HG02642 (cell line): ENCODE measurements around the gene TREM1.
"Not testable (repeated sequence)": the region's sequence is repeated elsewhere in the genome, so short reads cannot be mapped to it uniquely, and the experiment has no call there.

Experiments
- ATAC-seq: cut with Tn5 transposase; IDR thresholded peaks from one replicate; pipeline ENCODE4 v1.9.1; 2021; ENCODE audit warnings: mild to moderate bottlenecking; ENCODE audit not compliant: unreplicated experiment, poor library complexity

The TREM1 gene

GRCh38 chr6:41266541-41266940 is 19.9 kb downstream of the TREM1 start:
- no peak for ATAC-seq

- ATAC-seq = no peak
These were observed 23.2 kb downstream of the TREM1 start for GRCh38 chr6:41263267-41263666.

- ATAC-seq = no peak
These were observed 24.1 kb downstream of the TREM1 start for GRCh38 chr6:41262401-41262800.

- ATAC-seq = no peak
These were observed 28.3 kb downstream of the TREM1 start for GRCh38 chr6:41258196-41258493.

GRCh38 chr6:41257369-41258195 is 28.9 kb downstream of the TREM1 start:
- no peak for ATAC-seq

GRCh38 chr6:41256383-41256782 is 30.1 kb downstream of the TREM1 start:
- peak; percentile 63 for ATAC-seq

- ATAC-seq = no peak
These were observed 30.7 kb downstream of the TREM1 start for GRCh38 chr6:41255638-41256246.

GRCh38 chr6:41255110-41255509 is 31.4 kb downstream of the TREM1 start:
- no peak for ATAC-seq

GRCh38 chr6:41252401-41253169 is 33.9 kb downstream of the TREM1 start:
- ATAC-seq = no peak

GRCh38 chr6:41247882-41248705 is 38.4 kb downstream of the TREM1 start:
- ATAC-seq = no peak

- ATAC-seq = no peak
These were observed 39.1 kb downstream of the TREM1 start for GRCh38 chr6:41247288-41247865.

- not testable (repeated sequence) for ATAC-seq
These were observed 40.0 kb downstream of the TREM1 start for GRCh38 chr6:41246529-41246928.

GRCh38 chr6:41239467-41240159 is 46.9 kb downstream of the TREM1 start:
- no peak for ATAC-seq

GRCh38 chr6:41237128-41237527 is 49.4 kb downstream of the TREM1 start:
- no peak for ATAC-seq

GRCh38 chr6:41236276-41236675 is 50.2 kb downstream of the TREM1 start:
- ATAC-seq = no peak

- no peak for ATAC-seq
These were observed 53.8 kb downstream of the TREM1 start for GRCh38 chr6:41232667-41233066.

- no peak for ATAC-seq
These were observed 55.2 kb downstream of the TREM1 start for GRCh38 chr6:41231246-41231645.

- no peak for ATAC-seq
These were observed 56.8 kb downstream of the TREM1 start for GRCh38 chr6:41229721-41230120.

- ATAC-seq = no peak
These were observed 57.9 kb downstream of the TREM1 start for GRCh38 chr6:41228616-41229015.

GRCh38 chr6:41228096-41228495 is 58.4 kb downstream of the TREM1 start, which contains the start of gene TREML4:
TREML4 (plus strand) TSS chr6:41228349; CDS start chr6:41228428, 79 bp downstream.
- no peak for ATAC-seq
